Measurements from ENCODE around the gene KRT38.

KRT38 gene

GRCh38 chr17:41393826-41394225 is 47.0 kb downstream of the KRT38 start:
- no peak for DNase-seq

GRCh38 chr17:41393294-41393693 is 47.5 kb downstream of the KRT38 start:
- no peak for DNase-seq

GRCh38 chr17:41392278-41392677 is 48.5 kb downstream of the KRT38 start:
- DNase-seq = no peak

GRCh38 chr17:41391535-41391934 is 49.2 kb downstream of the KRT38 start:
- no peak for DNase-seq

GRCh38 chr17:41390411-41390938 is 50.3 kb downstream of the KRT38 start:
- no peak for DNase-seq

- DNase-seq = no peak
Measured at GRCh38 chr17:41387670-41388069, 53.1 kb downstream of the KRT38 start.

- no peak for DNase-seq
Measured at GRCh38 chr17:41386227-41386626, 54.6 kb downstream of the KRT38 start.

All from activated CD4-positive, alpha-beta T cell treated with anti-CD3 and anti-CD28 coated beads for 1 hour (primary cell).